Measurements from ENCODE around the gene PRCP. TPM values are rescaled to one million over a fixed set of nuclear protein-coding genes. Genes with fewer than 3 reads are reported as not detected.
"Not testable (repeated sequence)": the region's sequence is repeated elsewhere in the genome, so short reads cannot be mapped to it uniquely, and the experiment has no call there.

PRCP gene
- polyA plus RNA-seq: 10 to 100 TPM in 2 of 4 donors, 1 to 10 TPM in 2; 6.7 to 76.2 (median 21.0) TPM
- long read RNA-seq, donor 1, full-length matches to known transcripts: 80 of 85 reads
- long read RNA-seq, donor 1, partial matches to known transcripts: 5 of 85 reads
- long read RNA-seq, donor 1, other reads (novel, unspliced or antisense): 0 of 85 reads
- long read RNA-seq, donor 2, full-length matches to known transcripts: 12 of 12 reads
- long read RNA-seq, donor 2, partial matches to known transcripts: 0 of 12 reads
- long read RNA-seq, donor 2, other reads (novel, unspliced or antisense): 0 of 12 reads
- long read RNA-seq, donor 3, full-length matches to known transcripts: 29 of 29 reads
- long read RNA-seq, donor 3, partial matches to known transcripts: 0 of 29 reads
- long read RNA-seq, donor 3, other reads (novel, unspliced or antisense): 0 of 29 reads
- long read RNA-seq, donor 4, full-length matches to known transcripts: 3 of 3 reads
- long read RNA-seq, donor 4, partial matches to known transcripts: 0 of 3 reads
- long read RNA-seq, donor 4, other reads (novel, unspliced or antisense): 0 of 3 reads
- long read RNA-seq, donor 5, full-length matches to known transcripts: 9 of 9 reads
- long read RNA-seq, donor 5, partial matches to known transcripts: 0 of 9 reads
- long read RNA-seq, donor 5, other reads (novel, unspliced or antisense): 0 of 9 reads
- long read RNA-seq, donor 6, full-length matches to known transcripts: 22 of 22 reads
- long read RNA-seq, donor 6, partial matches to known transcripts: 0 of 22 reads
- long read RNA-seq, donor 6, other reads (novel, unspliced or antisense): 0 of 22 reads
- long read RNA-seq, donor 7: 0 reads
- long read RNA-seq, donor 8, full-length matches to known transcripts: 7 of 7 reads
- long read RNA-seq, donor 8, partial matches to known transcripts: 0 of 7 reads
- long read RNA-seq, donor 8, other reads (novel, unspliced or antisense): 0 of 7 reads
- long read RNA-seq, donor 9, full-length matches to known transcripts: 7 of 7 reads
- long read RNA-seq, donor 9, partial matches to known transcripts: 0 of 7 reads
- long read RNA-seq, donor 9, other reads (novel, unspliced or antisense): 0 of 7 reads
- long read RNA-seq, donor 10, full-length matches to known transcripts: 53 of 59 reads
- long read RNA-seq, donor 10, partial matches to known transcripts: 6 of 59 reads
- long read RNA-seq, donor 10, other reads (novel, unspliced or antisense): 0 of 59 reads

DNA sequence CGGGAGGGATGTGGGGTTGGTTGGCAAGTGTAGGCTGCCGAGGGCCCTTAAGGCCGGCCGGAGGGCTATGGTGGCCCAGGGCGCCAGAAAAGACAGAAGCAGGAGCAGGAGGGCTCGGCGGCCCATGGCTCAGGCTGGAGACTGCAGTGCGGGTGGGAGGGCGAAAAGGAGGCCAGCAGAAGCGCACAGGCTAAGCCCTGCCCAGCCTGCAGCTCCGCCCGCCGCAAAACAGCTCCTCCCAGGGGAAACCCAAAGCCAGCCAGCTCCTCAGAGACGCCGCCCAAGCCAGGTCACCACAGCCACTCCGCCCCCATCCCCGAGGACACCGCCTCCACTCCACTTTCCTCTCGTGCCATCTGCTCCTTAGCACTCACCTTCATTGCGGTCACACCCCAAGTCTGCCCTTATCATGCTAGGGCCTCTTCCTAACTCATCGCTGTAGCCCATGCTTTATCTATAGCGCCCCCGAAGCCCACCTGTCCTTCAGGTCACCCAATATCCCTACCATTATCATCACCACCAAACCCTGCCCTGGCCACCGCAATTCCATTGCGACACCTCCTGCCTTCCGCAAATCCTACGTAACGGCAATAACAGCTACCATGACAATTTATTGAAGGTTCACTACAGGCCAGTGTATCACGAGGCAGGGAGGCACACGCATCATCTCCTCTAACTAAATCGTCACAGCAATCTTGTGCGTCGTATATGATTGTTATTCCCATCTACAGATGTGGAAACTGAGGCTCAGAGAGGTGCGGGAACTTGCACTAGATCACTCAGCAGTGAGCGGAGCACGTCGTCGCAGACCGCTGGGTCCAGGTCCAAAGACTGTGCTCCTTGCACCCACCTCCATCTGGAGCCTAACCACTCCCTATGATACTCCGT is at the start of gene PRCP:
Gene PRCP (minus strand): TSS at position 154 of the 888 bp plus-strand sequence. CDS start 28 bp downstream, at position 126.
- Histone ChIP-seq H3K4me1 (ENCODE audit: control insufficient read depth in 3 of 3, insufficient read depth in 2 of 3, low read depth in 1 of 3, low read length in 2 of 3) (peaks cover 0 to 17% (median 8%) of the 10 kb centered on the region in 3 donors), H3K9me3 (ENCODE audit: control insufficient read depth in 2 of 2, insufficient read depth in 1 of 2, low read depth in 1 of 2, low read length in 1 of 2) (no peaks in the 10 kb centered on the region), H3K36me3 (ENCODE audit: control insufficient read depth in 3 of 3, insufficient read depth in 2 of 3, low read depth in 1 of 3, low read length in 3 of 3) (no peaks in the 10 kb centered on the region), H3K4me3 (ENCODE audit: low read depth in 1 of 3, low read length in 3 of 3) (peak within 1 kb of the TSS; percentile 56 to 90 (median 64)), H3K27ac (ENCODE audit: low read depth in 1 of 3, low read length in 2 of 3) (peak within 1 kb of the TSS; percentile 87 to 99 (median 90)), H3K27me3 (ENCODE audit: control insufficient read depth in 3 of 3, insufficient read depth in 3 of 3, low read length in 3 of 3) (no peaks in the 10 kb centered on the region)
- DNase-seq: peak; percentile 93 to 95
- 1% methylated on average over 32 to 40 of the region's 40 CpGs for WGBS, 3 donors
- FAIRE-seq: no peak

DNA sequence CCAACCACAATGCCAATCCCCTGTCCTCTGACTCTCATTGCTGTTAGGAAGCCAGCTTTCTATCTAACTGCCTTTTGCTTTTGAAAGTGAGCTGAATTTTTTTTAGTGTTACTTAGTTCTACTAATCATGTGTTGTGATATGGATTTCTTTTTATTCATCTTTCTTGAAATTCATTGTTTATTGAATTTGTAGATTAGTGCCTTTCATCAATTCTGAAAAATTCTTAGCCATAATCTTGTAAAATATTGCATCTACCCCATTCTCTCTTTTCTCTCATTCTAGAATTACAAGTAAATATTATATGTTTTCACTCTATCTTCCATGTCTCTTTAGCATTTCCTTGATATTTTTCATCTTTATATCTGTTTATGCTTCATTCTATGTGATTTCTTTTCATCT is 49.1 kb upstream of the PRCP start:
- FAIRE-seq: no peak
- no peak overlapping the region for H3K27ac ChIP-seq (ENCODE audit: low read depth in 1 of 3, low read length in 2 of 3)
- no peaks in the 10 kb centered on the region for H3K36me3 ChIP-seq (ENCODE audit: control insufficient read depth in 3 of 3, insufficient read depth in 2 of 3, low read depth in 1 of 3, low read length in 3 of 3)
- H3K9me3 ChIP-seq (ENCODE audit: control insufficient read depth in 2 of 2, insufficient read depth in 1 of 2, low read depth in 1 of 2, low read length in 1 of 2): peaks cover 0 to 3% of the 10 kb centered on the region in 2 donors
- no peaks in the 10 kb centered on the region for H3K4me1 ChIP-seq (ENCODE audit: control insufficient read depth in 3 of 3, insufficient read depth in 2 of 3, low read depth in 1 of 3, low read length in 2 of 3)
- H3K27me3 ChIP-seq (ENCODE audit: control insufficient read depth in 3 of 3, insufficient read depth in 3 of 3, low read length in 3 of 3): no peaks in the 10 kb centered on the region
- no peak for DNase-seq
- no peak overlapping the region for H3K4me3 ChIP-seq (ENCODE audit: low read depth in 1 of 3, low read length in 3 of 3)

DNA sequence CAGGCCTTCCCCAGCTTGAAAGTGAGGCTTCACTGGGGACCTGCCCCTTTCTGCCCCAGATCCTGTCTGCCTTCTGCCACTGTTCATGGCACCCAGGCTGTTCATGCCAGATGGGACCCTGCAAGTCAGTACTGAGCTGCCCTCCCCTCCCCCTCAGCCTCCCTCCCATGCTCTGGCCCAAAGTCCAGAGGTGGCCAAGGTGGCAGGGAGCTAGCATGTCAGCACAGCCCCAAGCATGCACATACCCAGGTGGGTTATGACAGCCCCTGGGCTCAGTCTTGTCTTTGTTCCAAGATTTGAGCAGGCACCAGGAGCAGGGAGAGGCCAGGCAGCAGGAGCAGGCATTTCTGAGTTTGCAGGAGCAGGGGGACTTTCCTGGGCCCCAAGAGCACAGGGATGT is 45.5 kb upstream of the PRCP start:
- Histone ChIP-seq H3K4me1 (ENCODE audit: control insufficient read depth in 3 of 3, insufficient read depth in 2 of 3, low read depth in 1 of 3, low read length in 2 of 3) (no peaks in the 10 kb centered on the region), H3K27ac (ENCODE audit: low read depth in 1 of 3, low read length in 2 of 3) (no peak overlapping the region), H3K9me3 (ENCODE audit: control insufficient read depth in 2 of 2, insufficient read depth in 1 of 2, low read depth in 1 of 2, low read length in 1 of 2) (peaks cover 2 to 25% of the 10 kb centered on the region in 2 donors), H3K36me3 (ENCODE audit: control insufficient read depth in 3 of 3, insufficient read depth in 2 of 3, low read depth in 1 of 3, low read length in 3 of 3) (no peaks in the 10 kb centered on the region), H3K4me3 (ENCODE audit: low read depth in 1 of 3, low read length in 3 of 3) (no peak overlapping the region), H3K27me3 (ENCODE audit: control insufficient read depth in 3 of 3, insufficient read depth in 3 of 3, low read length in 3 of 3) (no peaks in the 10 kb centered on the region)
- DNase-seq: no peak
- no peak for FAIRE-seq

DNA sequence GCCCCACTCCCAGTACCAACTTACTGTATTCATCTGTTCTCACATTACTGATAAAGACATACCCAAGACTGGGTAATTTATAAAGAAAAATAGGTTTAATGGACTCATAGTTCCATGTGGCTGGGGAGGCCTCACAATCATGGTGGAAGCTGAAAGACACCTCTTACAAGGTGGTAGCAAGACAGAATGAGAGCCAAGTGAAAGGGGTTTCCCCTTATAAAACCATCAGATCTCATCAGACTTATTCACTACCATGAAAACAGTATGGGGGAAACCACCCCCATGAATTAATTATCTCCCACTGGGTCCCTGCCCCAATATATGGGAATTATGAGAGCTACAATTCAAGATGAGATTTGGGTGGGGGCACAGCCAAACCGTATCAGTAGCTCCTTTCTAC is 44.8 kb upstream of the PRCP start:
- H3K4me3 ChIP-seq (ENCODE audit: low read depth in 1 of 3, low read length in 3 of 3); FAIRE-seq; H3K36me3 ChIP-seq (ENCODE audit: control insufficient read depth in 3 of 3, insufficient read depth in 2 of 3, low read depth in 1 of 3, low read length in 3 of 3); DNase-seq; H3K27ac ChIP-seq (ENCODE audit: low read depth in 1 of 3, low read length in 2 of 3); H3K27me3 ChIP-seq (ENCODE audit: control insufficient read depth in 3 of 3, insufficient read depth in 3 of 3, low read length in 3 of 3); H3K4me1 ChIP-seq (ENCODE audit: control insufficient read depth in 3 of 3, insufficient read depth in 2 of 3, low read depth in 1 of 3, low read length in 2 of 3): not testable (repeated sequence)
- WGBS, 3 donors: 82 to 95% (median 89%) methylated on average over 1 of the region's 1 CpG
- peaks cover 2 to 25% of the 10 kb centered on the region in 2 donors for H3K9me3 ChIP-seq (ENCODE audit: control insufficient read depth in 2 of 2, insufficient read depth in 1 of 2, low read depth in 1 of 2, low read length in 1 of 2)

DNA sequence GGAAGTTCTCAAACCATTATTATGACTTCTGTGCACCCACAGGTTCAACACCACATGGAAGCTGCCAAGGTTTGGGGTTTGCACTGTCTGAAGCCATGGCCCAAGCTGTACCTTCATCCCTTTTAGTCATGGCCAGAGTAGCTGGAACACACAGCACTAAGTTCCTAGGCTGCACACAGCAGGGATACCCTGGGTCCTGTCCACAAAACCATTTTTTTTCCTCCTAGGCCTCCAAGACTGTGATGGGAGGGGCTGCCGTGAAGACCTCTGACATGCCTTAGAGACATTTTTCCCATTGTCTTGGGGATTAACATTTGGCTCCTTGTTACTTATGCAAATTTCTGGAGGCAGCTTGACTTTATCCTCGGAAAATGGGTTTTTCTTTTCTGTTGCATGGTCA is 44.0 kb upstream of the PRCP start:
- Histone ChIP-seq H3K27ac (ENCODE audit: low read depth in 1 of 3, low read length in 2 of 3) (no peak overlapping the region), H3K9me3 (ENCODE audit: control insufficient read depth in 2 of 2, insufficient read depth in 1 of 2, low read depth in 1 of 2, low read length in 1 of 2) (peaks cover 2 to 27% of the 10 kb centered on the region in 2 donors), H3K4me3 (ENCODE audit: low read depth in 1 of 3, low read length in 3 of 3) (no peak overlapping the region), H3K4me1 (ENCODE audit: control insufficient read depth in 3 of 3, insufficient read depth in 2 of 3, low read depth in 1 of 3, low read length in 2 of 3) (no peaks in the 10 kb centered on the region), H3K36me3 (ENCODE audit: control insufficient read depth in 3 of 3, insufficient read depth in 2 of 3, low read depth in 1 of 3, low read length in 3 of 3) (no peaks in the 10 kb centered on the region), H3K27me3 (ENCODE audit: control insufficient read depth in 3 of 3, insufficient read depth in 3 of 3, low read length in 3 of 3) (no peaks in the 10 kb centered on the region)
- WGBS, 3 donors: 89 to 94% (median 94%) methylated on average over 2 of the region's 2 CpGs
- DNase-seq (no peak), FAIRE-seq (no peak)

DNA sequence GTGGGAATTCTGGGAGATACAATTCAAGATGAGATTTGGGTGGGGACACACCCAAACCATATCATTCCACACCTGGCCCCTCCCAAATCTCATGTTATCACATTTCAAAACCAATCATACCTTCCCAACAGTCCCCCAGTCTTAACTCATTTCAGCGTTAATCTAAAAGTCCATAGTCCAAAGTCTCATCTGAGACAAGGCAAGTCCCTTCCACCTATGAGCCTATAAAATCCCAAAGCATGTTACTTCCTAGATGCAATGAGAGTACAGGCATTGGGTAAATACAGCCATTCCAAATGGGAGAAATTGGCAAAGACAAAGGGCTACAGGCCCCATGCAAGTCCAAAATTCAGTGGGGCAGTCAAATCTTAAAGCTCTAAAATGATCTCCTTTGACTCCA is 43.2 kb upstream of the PRCP start:
- not testable (repeated sequence) for FAIRE-seq
- 10 to 60% (median 40%) methylated on average over 1 of the region's 1 CpG for WGBS, 3 donors

DNA sequence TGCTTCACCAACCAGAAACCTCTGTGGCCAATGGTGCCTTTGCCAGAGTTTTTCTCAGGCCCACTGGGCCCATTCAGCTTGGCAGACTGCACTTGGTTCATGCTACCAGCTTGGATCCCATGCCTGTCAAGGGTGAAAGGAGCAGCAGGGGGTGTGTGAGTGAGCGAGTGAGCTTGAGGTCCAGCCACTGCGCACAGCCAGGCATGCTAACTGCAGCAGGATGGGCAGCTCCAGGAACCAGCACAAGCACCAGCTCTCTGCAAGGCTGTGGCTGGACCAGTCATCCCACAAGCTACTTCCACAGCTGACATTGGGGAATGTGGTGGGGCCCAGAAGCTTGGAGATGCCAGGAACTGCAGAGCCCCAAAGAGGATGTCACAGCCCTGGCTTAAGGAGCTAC is 42.1 kb upstream of the PRCP start:
- no peaks in the 10 kb centered on the region for H3K36me3 ChIP-seq (ENCODE audit: control insufficient read depth in 3 of 3, insufficient read depth in 2 of 3, low read depth in 1 of 3, low read length in 3 of 3)
- H3K4me3 ChIP-seq (ENCODE audit: low read depth in 1 of 3, low read length in 3 of 3): no peak overlapping the region
- H3K27me3 ChIP-seq (ENCODE audit: control insufficient read depth in 3 of 3, insufficient read depth in 3 of 3, low read length in 3 of 3): no peaks in the 10 kb centered on the region
- DNase-seq (no peak), FAIRE-seq (no peak)
- WGBS, 3 donors: 98 to 100% (median 100%) methylated on average over 2 of the region's 2 CpGs
- H3K27ac ChIP-seq (ENCODE audit: low read depth in 1 of 3, low read length in 2 of 3): no peak overlapping the region
- no peaks in the 10 kb centered on the region for H3K4me1 ChIP-seq (ENCODE audit: control insufficient read depth in 3 of 3, insufficient read depth in 2 of 3, low read depth in 1 of 3, low read length in 2 of 3)
- H3K9me3 ChIP-seq (ENCODE audit: control insufficient read depth in 2 of 2, insufficient read depth in 1 of 2, low read depth in 1 of 2, low read length in 1 of 2): peaks cover 2 to 28% of the 10 kb centered on the region in 2 donors

More for the DNA sequence above, 43.2 kb upstream of the PRCP start:
- not testable (repeated sequence) for H3K4me1 ChIP-seq (ENCODE audit: control insufficient read depth in 3 of 3, insufficient read depth in 2 of 3, low read depth in 1 of 3, low read length in 2 of 3); H3K27me3 ChIP-seq (ENCODE audit: control insufficient read depth in 3 of 3, insufficient read depth in 3 of 3, low read length in 3 of 3); H3K36me3 ChIP-seq (ENCODE audit: control insufficient read depth in 3 of 3, insufficient read depth in 2 of 3, low read depth in 1 of 3, low read length in 3 of 3); H3K4me3 ChIP-seq (ENCODE audit: low read depth in 1 of 3, low read length in 3 of 3); H3K27ac ChIP-seq (ENCODE audit: low read depth in 1 of 3, low read length in 2 of 3)
- peak; percentile 45 to 91 for DNase-seq
- peaks cover 2 to 28% of the 10 kb centered on the region in 2 donors for H3K9me3 ChIP-seq (ENCODE audit: control insufficient read depth in 2 of 2, insufficient read depth in 1 of 2, low read depth in 1 of 2, low read length in 1 of 2)

All from small intestine (tissue), 16 donors.